Endothelial cell of umbilical vein (primary cell): ENCODE data around the gene WWC1. TPM values are rescaled to one million over a fixed set of nuclear protein-coding genes. Genes with fewer than 3 reads are reported as not detected.

ENCODE experiments used
- BruUV-seq: library from RNA; stranded (reverse); fragments of 400-500 nt; replicated peaks from 2 replicates; lab custom pipeline; 2021; lab: Mats Ljungman, UMichigan
- CTCF ChIA-PET: fragments of 300-600, 350-600 bp; sonication (Branson Sonifier 250); formaldehyde crosslinking; loops from one replicate; lab custom pipeline; 2021; ENCODE audit warnings: antibody characterized with exemption, inconsistent platforms; lab: Charles Lee
- POLR2A ChIA-PET: fragments of 300-600, 350-600 bp; sonication (Branson Sonifier 250); formaldehyde crosslinking; loops from one replicate; lab custom pipeline; 2021; ENCODE audit warnings: antibody characterized with exemption, inconsistent platforms; lab: Charles Lee
- DNase-seq: peaks from one replicate; pipeline ENCODE4 v3.0.0-alpha.2; 2011; ENCODE audit warnings: low read depth, low spot score
- FAIRE-seq: peaks from 2 replicates; lab custom pipeline; 2011; peaks lifted over from hg19 to GRCh38; lab: Jason Lieb, UNC
- H2AFZ ChIP-seq: 2 replicates; pipeline ENCODE4 v1.6.0; 2012; ENCODE audit warnings: low read depth, low read length, control low read depth, inconsistent platforms
- H3K27ac ChIP-seq: 2 replicates; pipeline ENCODE4 v1.5.1; 2011; ENCODE audit warnings: low read depth, mild to moderate bottlenecking, control low read depth, low read length, moderate library complexity; ENCODE audit not compliant: insufficient read depth
- H3K27me3 ChIP-seq, 2 experiments: 2 replicates each; pipeline versions ENCODE4 v1.6.0 to v1.6.1; 2011; ENCODE audit warnings: low read length in 2 of 2, mixed read lengths in 1 of 2; ENCODE audit not compliant: control insufficient read depth in 2 of 2, insufficient read depth in 2 of 2
- H3K36me3 ChIP-seq, 2 experiments: 2 replicates in 1 of 2; 3 replicates in 1 of 2; pipeline ENCODE4 v1.5.1; 2011; ENCODE audit warnings: low read length in 2 of 2, mild to moderate bottlenecking in 1 of 2, moderate library complexity in 1 of 2; ENCODE audit not compliant: control insufficient read depth in 2 of 2, insufficient read depth in 2 of 2; ENCODE audit errors: extremely low read depth in 1 of 2
- H3K4me1 ChIP-seq: 3 replicates; pipeline ENCODE4 v1.5.1; 2011; ENCODE audit warnings: mild to moderate bottlenecking, low read length; ENCODE audit not compliant: control insufficient read depth, insufficient read depth; ENCODE audit errors: extremely low read depth
- H3K4me2 ChIP-seq: 2 replicates; pipeline ENCODE4 v1.6.1; 2011; ENCODE audit warnings: low read length, control low read depth, mixed read lengths; ENCODE audit not compliant: insufficient read depth
- H3K4me3 ChIP-seq, 3 experiments: fragments of 200-600 bp in 1 of 3; sonication (generic), shearing (Covaris generic) in 1 of 3; replicated peaks in 1 of 3; 2 replicates each; pipeline ENCODE4 v1.5.1; 2011 to 2016; ENCODE audit warnings: control low read depth in 3 of 3, low read length in 3 of 3, mild to moderate bottlenecking in 2 of 3, inconsistent platforms in 1 of 3, low read depth in 1 of 3, moderate library complexity in 1 of 3; ENCODE audit not compliant: insufficient read depth in 1 of 3
- H3K79me2 ChIP-seq: 2 replicates; pipeline ENCODE4 v1.6.0; 2012; ENCODE audit warnings: low read length, inconsistent platforms; ENCODE audit not compliant: control insufficient read depth, insufficient read depth
- H3K9ac ChIP-seq: replicated peaks from 2 replicates; pipeline ENCODE3; 2011; ENCODE audit warnings: low read length, control low read depth; ENCODE audit not compliant: insufficient read depth; ENCODE audit errors: extremely low read depth
- H3K9me1 ChIP-seq: replicated peaks from 3 replicates; pipeline ENCODE4 v1.6.0; 2011; ENCODE audit warnings: mild to moderate bottlenecking, low read length; ENCODE audit not compliant: control insufficient read depth, insufficient read depth; ENCODE audit errors: extremely low read depth
- H3K9me3 ChIP-seq: replicated peaks from 2 replicates; pipeline ENCODE4 v1.5.1; 2012; ENCODE audit warnings: low read length, inconsistent platforms; ENCODE audit not compliant: control insufficient read depth, insufficient read depth
- H4K20me1 ChIP-seq: replicated peaks from 2 replicates; pipeline ENCODE3; 2011; ENCODE audit warnings: mild to moderate bottlenecking, low read length; ENCODE audit not compliant: control insufficient read depth, insufficient read depth; ENCODE audit errors: extremely low read depth
- FOS ChIP-seq: IDR thresholded peaks from 2 replicates; pipeline ENCODE4 v1.6.1; 2011; ENCODE audit warnings: mild to moderate bottlenecking, low read length, moderate library complexity, borderline replicate concordance; ENCODE audit not compliant: insufficient read depth
- GATA2 ChIP-seq: IDR thresholded peaks from 2 replicates; pipeline ENCODE4 v1.7.0; 2011; ENCODE audit warnings: low read depth, mild to moderate bottlenecking, moderate library complexity, mixed read lengths, low read length; ENCODE audit not compliant: insufficient read length, insufficient read depth
- JUN ChIP-seq: IDR thresholded peaks from 2 replicates; pipeline ENCODE4 v1.6.1; 2011; ENCODE audit warnings: borderline replicate concordance, low read depth; ENCODE audit not compliant: insufficient read length, insufficient read depth
- POLR2A ChIP-seq: IDR thresholded peaks from 2 replicates; pipeline ENCODE4 v1.6.1; 2012; ENCODE audit warnings: low read depth, mild to moderate bottlenecking, control low read depth, low read length
- dilution Hi-C: fragments of 300-500 bp; cut with MboI; formaldehyde crosslinking; loops from one replicate; pipeline ENCODE4 v1.15.0; 2019; ENCODE audit warnings: low sequenced_read_pairs; ENCODE audit not compliant: extremely low pct_ligation_motif_present
- intact Hi-C: fragments of 100-400 bp; cut with micrococcal nuclease; formaldehyde crosslinking; loops from one replicate; pipeline ENCODE4 v1.10.0; 2022
- polyA plus RNA-seq, 4 experiments: library from polyadenylated mRNA; depleted of rRNA in 3 of 4; stranded (reverse) in 3 of 4; unstranded in 1 of 4; fragments of >200 nt; gene quantifications; 2 replicates each; pipeline versions ENCODE4 v1.2.1 to v1.2.3, GENCODE V29; 2011 to 2012; ENCODE audit warnings: missing spikeins in 1 of 4
- total RNA-seq: library from RNA; stranded (reverse); gene quantifications from 2 replicates; pipeline ENCODE4 v1.2.3, GENCODE V29; 2021
- TF ChIP-seq, protein P1 (sequence below), 2 donors: IDR thresholded peaks; 1 replicate in 1 of 2; 2 replicates in 1 of 2; pipeline ENCODE4 v1.5.1; 2011; ENCODE audit warnings: low read length in 2 of 2, mild to moderate bottlenecking in 2 of 2, moderate library complexity in 2 of 2, control low read depth in 1 of 2, inconsistent platforms in 1 of 2, low read depth in 1 of 2; ENCODE audit not compliant: insufficient read depth in 1 of 2; ENCODE audit errors: extremely low read depth in 1 of 2

WWC1 gene
- total and polyA plus RNA-seq, 2 donors (not counting 3 experiments of a cell fraction or from before 2014, with no cell fraction given), result 0.03 to 0.91 TPM

DNA sequence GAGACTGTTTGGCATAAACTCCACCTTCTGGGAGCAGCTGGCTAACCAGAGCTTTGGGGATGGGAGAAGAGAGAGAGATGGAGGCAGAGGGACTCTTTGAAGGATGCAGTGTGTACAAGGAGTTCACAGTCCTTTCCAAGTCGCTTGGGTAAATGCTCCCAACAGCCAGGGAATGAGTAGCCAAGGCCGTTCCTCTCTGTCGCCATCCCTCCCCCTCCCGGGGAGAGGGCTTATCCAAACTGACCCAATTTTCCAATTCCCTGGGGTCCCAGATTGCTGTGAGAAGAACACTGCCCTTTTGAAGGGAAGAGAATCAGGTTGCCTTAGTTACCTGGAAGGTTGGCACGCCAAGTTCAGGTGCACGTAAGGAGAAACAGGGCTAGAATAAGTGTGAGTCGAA is 7.9 kb downstream of the WWC1 start:
- H2AFZ ChIP-seq, result no peak overlapping the region
- no peaks in the 10 kb centered on the region for H3K4me1 ChIP-seq
- no peaks in the 10 kb centered on the region for H4K20me1 ChIP-seq
- H3K27me3 ChIP-seq, result no peaks in the 10 kb centered on the region
- no peak for TF ChIP-seq GATA2
- TF ChIP-seq, protein P1, sequence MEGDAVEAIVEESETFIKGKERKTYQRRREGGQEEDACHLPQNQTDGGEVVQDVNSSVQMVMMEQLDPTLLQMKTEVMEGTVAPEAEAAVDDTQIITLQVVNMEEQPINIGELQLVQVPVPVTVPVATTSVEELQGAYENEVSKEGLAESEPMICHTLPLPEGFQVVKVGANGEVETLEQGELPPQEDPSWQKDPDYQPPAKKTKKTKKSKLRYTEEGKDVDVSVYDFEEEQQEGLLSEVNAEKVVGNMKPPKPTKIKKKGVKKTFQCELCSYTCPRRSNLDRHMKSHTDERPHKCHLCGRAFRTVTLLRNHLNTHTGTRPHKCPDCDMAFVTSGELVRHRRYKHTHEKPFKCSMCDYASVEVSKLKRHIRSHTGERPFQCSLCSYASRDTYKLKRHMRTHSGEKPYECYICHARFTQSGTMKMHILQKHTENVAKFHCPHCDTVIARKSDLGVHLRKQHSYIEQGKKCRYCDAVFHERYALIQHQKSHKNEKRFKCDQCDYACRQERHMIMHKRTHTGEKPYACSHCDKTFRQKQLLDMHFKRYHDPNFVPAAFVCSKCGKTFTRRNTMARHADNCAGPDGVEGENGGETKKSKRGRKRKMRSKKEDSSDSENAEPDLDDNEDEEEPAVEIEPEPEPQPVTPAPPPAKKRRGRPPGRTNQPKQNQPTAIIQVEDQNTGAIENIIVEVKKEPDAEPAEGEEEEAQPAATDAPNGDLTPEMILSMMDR (IDR thresholded peaks at IDR 0.05; ENCODE audit: extremely low read depth in 1 of 2, insufficient read depth in 1 of 2, low read depth in 1 of 2, low read length in 2 of 2), result no peak
- no peak for TF ChIP-seq POLR2A
- no peak for TF ChIP-seq JUN
- no peak for TF ChIP-seq FOS
- no peak overlapping the region for H3K4me3 ChIP-seq
- intact Hi-C loops, result no loop called here
- no peaks in the 10 kb centered on the region for H3K36me3 ChIP-seq
- DNase-seq (no peak), FAIRE-seq (no peak)
- no peaks in the 10 kb centered on the region for H3K79me2 ChIP-seq
- H3K9me1 ChIP-seq, result no peaks in the 10 kb centered on the region
- H3K9ac ChIP-seq, result no peak overlapping the region
- ChIA-PET CTCF (no interaction called here), POLR2A (no interaction called here)
- H3K27ac ChIP-seq, result no peak overlapping the region
- no TSS peak for BruUV-seq
- dilution Hi-C loops, result no loop called here
- H3K9me3 ChIP-seq, result no peaks in the 10 kb centered on the region
- no peak overlapping the region for H3K4me2 ChIP-seq
